Measurements from ENCODE around the gene ZNF627.
"Not testable (repeated sequence)": the region's sequence is repeated elsewhere in the genome, so short reads cannot be mapped to it uniquely, and the experiment has no call there.

Gene ZNF627

GRCh38 chr19:11563532-11563931 is 33.8 kb upstream of the ZNF627 start:
- ChIA-PET POLR2A (no interaction called here), CTCF (interaction anchor here (1.1 kb wide), 1 partner anchor 67 kb away, joined by 5 read pairs; no protein-coding TSS in a partner anchor)
- Histone ChIP-seq H3K4me1 (ENCODE audit: control insufficient read depth, insufficient read depth, low read length) (no peaks in the 10 kb centered on the region), H3K36me3 (ENCODE audit: control insufficient read depth in 2 of 2, insufficient read depth in 1 of 2, low read length in 2 of 2) (no peaks in the 10 kb centered on the region), H3K4me3 (ENCODE audit: low read depth, low read length) (no peak overlapping the region), H3K9me3 (ENCODE audit: control insufficient read depth, insufficient read depth, low read depth, low read length) (no peaks in the 10 kb centered on the region), H3K27ac (ENCODE audit: extremely low read depth, low read depth, low read length) (no peak overlapping the region)
- TF ChIP-seq BCL6B (tag by site-specific recombination; IDR thresholded peaks at IDR 0.05) (no peak), ZNF341 (tag by site-specific recombination; IDR thresholded peaks at IDR 0.05; ENCODE audit: low read depth) (no peak), ZNF549 (tag by site-specific recombination; IDR thresholded peaks at IDR 0.05) (no peak), ZSCAN30 (tag by site-specific recombination; IDR thresholded peaks at IDR 0.05) (no peak), ZNF18 (tag by site-specific recombination; IDR thresholded peaks at IDR 0.05) (no peak), ZNF837 (tag by site-specific recombination; IDR thresholded peaks at IDR 0.05) (no peak), ZNF404 (tag by site-specific recombination; IDR thresholded peaks at IDR 0.05) (no peak)

GRCh38 chr19:11564082-11564807 is 33.0 kb upstream of the ZNF627 start:
- H3K4me1 ChIP-seq (ENCODE audit: control insufficient read depth, insufficient read depth, low read length); H3K4me3 ChIP-seq (ENCODE audit: low read depth, low read length); H3K9me3 ChIP-seq (ENCODE audit: control insufficient read depth, insufficient read depth, low read depth, low read length); POLR2A ChIA-PET; H3K27ac ChIP-seq (ENCODE audit: extremely low read depth, low read depth, low read length); H3K36me3 ChIP-seq (ENCODE audit: control insufficient read depth in 2 of 2, insufficient read depth in 1 of 2, low read length in 2 of 2): not testable (repeated sequence)
- CTCF ChIA-PET: interaction anchor here (1.1 kb wide), 1 partner anchor 68 kb away, joined by 5 read pairs; no protein-coding TSS in a partner anchor

- H3K36me3 ChIP-seq (ENCODE audit: control insufficient read depth in 2 of 2, insufficient read depth in 1 of 2, low read length in 2 of 2); H3K4me3 ChIP-seq (ENCODE audit: low read depth, low read length); H3K4me1 ChIP-seq (ENCODE audit: control insufficient read depth, insufficient read depth, low read length); CTCF ChIA-PET; POLR2A ChIA-PET; H3K9me3 ChIP-seq (ENCODE audit: control insufficient read depth, insufficient read depth, low read depth, low read length); H3K27ac ChIP-seq (ENCODE audit: extremely low read depth, low read depth, low read length): not testable (repeated sequence)
- TF ChIP-seq ZNF362 (tag by site-specific recombination; IDR thresholded peaks at IDR 0.05): peak; percentile 46; the same call in 1 of the 2 replicates
Measured at GRCh38 chr19:11565649-11565980, 31.7 kb upstream of the ZNF627 start.

- TF ChIP-seq YY2 (tag by site-specific recombination; IDR thresholded peaks at IDR 0.05) (no peak), REST (tag by site-specific recombination; IDR thresholded peaks at IDR 0.05) (no peak), ZBTB8A (tag by site-specific recombination; IDR thresholded peaks at IDR 0.05) (no peak), SP2 (tag by site-specific recombination; IDR thresholded peaks at IDR 0.05) (no peak), ZNF23 (tag by site-specific recombination; IDR thresholded peaks at IDR 0.05; ENCODE audit: borderline replicate concordance) (no peak), ZNF311 (tag by site-specific recombination; IDR thresholded peaks at IDR 0.05; ENCODE audit: borderline replicate concordance) (no peak), ZNF670 (tag by site-specific recombination; IDR thresholded peaks at IDR 0.05; ENCODE audit: low read depth) (no peak), ZNF747 (tag by site-specific recombination; IDR thresholded peaks at IDR 0.05) (no peak), BCL11A (tag by site-specific recombination; IDR thresholded peaks at IDR 0.05; ENCODE audit: low read depth) (no peak), WT1 (tag by site-specific recombination; IDR thresholded peaks at IDR 0.05) (no peak), ZNF558 (tag by site-specific recombination; IDR thresholded peaks at IDR 0.05) (no peak), ZBTB7A (tag by site-specific recombination; IDR thresholded peaks at IDR 0.05; ENCODE audit: low read depth) (no peak)
- Histone ChIP-seq H3K27ac (ENCODE audit: extremely low read depth, low read depth, low read length) (no peak overlapping the region), H3K4me1 (ENCODE audit: control insufficient read depth, insufficient read depth, low read length) (no peaks in the 10 kb centered on the region), H3K4me3 (ENCODE audit: low read depth, low read length) (no peak overlapping the region), H3K9me3 (ENCODE audit: control insufficient read depth, insufficient read depth, low read depth, low read length) (no peaks in the 10 kb centered on the region), H3K36me3 (ENCODE audit: control insufficient read depth in 2 of 2, insufficient read depth in 1 of 2, low read length in 2 of 2) (no peaks in the 10 kb centered on the region)
- ChIA-PET POLR2A (interaction anchor here (0.6 kb wide), 1 partner anchor 28 kb away, joined by 3 read pairs; no protein-coding TSS in a partner anchor), CTCF (interaction anchor here (0.6 kb wide), 1 partner anchor 19 kb away, joined by 3 read pairs; no protein-coding TSS in a partner anchor)
Measured at GRCh38 chr19:11566164-11566563, 31.1 kb upstream of the ZNF627 start.
